PFSK-1 (cell line): Measurements from ENCODE around the gene FNTB.

Source experiments
- FOXP2 ChIP-seq: optimal IDR thresholded peaks from 2 replicates; pipeline ENCODE3; 2011; ENCODE audit warnings: borderline replicate concordance, control low read depth, inconsistent platforms; ENCODE audit not compliant: insufficient read depth; ENCODE audit errors: extremely low read length, extremely low read depth
- POLR2AphosphoS5 ChIP-seq: IDR thresholded peaks from 2 replicates; pipeline ENCODE4 v1.6.1; 2012; ENCODE audit warnings: low read depth, mild to moderate bottlenecking, control low read depth, low read length, moderate library complexity
- REST ChIP-seq, 2 experiments: IDR thresholded peaks; 2 replicates each; pipeline versions ENCODE4 v1.6.1 to v1.8.0; 2011 to 2012; ENCODE audit warnings: low read depth in 2 of 2, low read length in 2 of 2, control low read depth in 1 of 2, inconsistent platforms in 1 of 2, mild to moderate bottlenecking in 1 of 2, moderate library complexity in 1 of 2; ENCODE audit not compliant: insufficient read depth in 1 of 2
- SIN3A ChIP-seq: IDR thresholded peaks from 2 replicates; pipeline ENCODE4 v1.6.1; 2012; ENCODE audit warnings: mild to moderate bottlenecking, low read length, moderate library complexity, borderline replicate concordance; ENCODE audit not compliant: insufficient read depth
- TAF1 ChIP-seq: IDR thresholded peaks from 2 replicates; pipeline ENCODE4 v1.6.1; 2012; ENCODE audit warnings: low read length, control low read depth, borderline replicate concordance; ENCODE audit not compliant: insufficient read depth

Gene FNTB

GRCh38 chr14:65073605-65074201 is 87.0 kb downstream of the FNTB start:
- TF ChIP-seq TAF1: no peak
- no peak for TF ChIP-seq REST (IDR thresholded peaks at IDR 0.05; ENCODE audit: insufficient read depth in 1 of 2, low read depth in 2 of 2, low read length in 2 of 2)
- TF ChIP-seq POLR2AphosphoS5: no peak
- no peak for TF ChIP-seq FOXP2
- no peak for TF ChIP-seq SIN3A

- TF ChIP-seq FOXP2 (no peak), REST (IDR thresholded peaks at IDR 0.05; ENCODE audit: insufficient read depth in 1 of 2, low read depth in 2 of 2, low read length in 2 of 2) (no peak), SIN3A (no peak), TAF1 (no peak), POLR2AphosphoS5 (no peak)
Measured at GRCh38 chr14:65074449-65075150, 87.9 kb downstream of the FNTB start.

- TF ChIP-seq FOXP2 (no peak), POLR2AphosphoS5 (no peak), TAF1 (no peak), SIN3A (no peak), REST (IDR thresholded peaks at IDR 0.05; ENCODE audit: insufficient read depth in 1 of 2, low read depth in 2 of 2, low read length in 2 of 2) (no peak)
Measured at GRCh38 chr14:65075628-65076325, 89.1 kb downstream of the FNTB start.

- no peak for TF ChIP-seq FOXP2
- TF ChIP-seq REST (IDR thresholded peaks at IDR 0.05; ENCODE audit: insufficient read depth in 1 of 2, low read depth in 2 of 2, low read length in 2 of 2): no peak
- no peak for TF ChIP-seq POLR2AphosphoS5
- no peak for TF ChIP-seq SIN3A
- no peak for TF ChIP-seq TAF1
Measured at GRCh38 chr14:65077318-65077717, 90.6 kb downstream of the FNTB start.
